ENCODE results near the gene NRXN2. TPM values are rescaled to one million over a fixed set of nuclear protein-coding genes. Genes with fewer than 3 reads are reported as not detected.

Gene NRXN2
- total RNA-seq, 1 donor from 2014 or later: 50.4 TPM

DNA sequence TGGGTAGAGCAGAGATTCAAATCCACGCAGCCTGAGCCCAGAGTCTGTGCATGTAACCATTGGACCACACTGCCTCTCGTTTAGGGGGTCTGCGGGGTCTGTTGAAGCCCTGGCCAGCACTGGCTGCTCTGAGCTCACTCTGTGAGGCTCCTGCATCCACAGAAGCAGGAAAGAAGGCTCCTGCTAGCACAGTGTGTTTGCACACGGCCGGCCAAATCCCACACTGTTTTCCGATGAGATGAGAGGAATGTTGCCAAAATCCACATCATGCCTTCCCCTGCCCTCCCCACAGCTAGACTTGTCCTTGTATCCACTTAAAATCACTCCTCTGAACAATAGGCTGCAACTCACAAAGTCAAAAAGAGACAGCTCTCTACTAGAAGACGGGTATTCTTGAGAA, 142.6 kb downstream of the NRXN2 start:
- Mint-ChIP-seq H3K9me3 (ENCODE audit: unreplicated experiment) (peaks cover 4% of the 10 kb centered on the region), H3K4me3 (ENCODE audit: unreplicated experiment) (no peak overlapping the region), H3K27me3 (ENCODE audit: unreplicated experiment) (peaks cover 7% of the 10 kb centered on the region), H3K4me1 (ENCODE audit: low read depth, unreplicated experiment) (no peaks in the 10 kb centered on the region), H3K36me3 (ENCODE audit: unreplicated experiment) (peaks cover 6% of the 10 kb centered on the region), H3K27ac (ENCODE audit: unreplicated experiment) (no peak overlapping the region)
- no peak for DNase-seq
- TF ChIP-seq, protein P1, sequence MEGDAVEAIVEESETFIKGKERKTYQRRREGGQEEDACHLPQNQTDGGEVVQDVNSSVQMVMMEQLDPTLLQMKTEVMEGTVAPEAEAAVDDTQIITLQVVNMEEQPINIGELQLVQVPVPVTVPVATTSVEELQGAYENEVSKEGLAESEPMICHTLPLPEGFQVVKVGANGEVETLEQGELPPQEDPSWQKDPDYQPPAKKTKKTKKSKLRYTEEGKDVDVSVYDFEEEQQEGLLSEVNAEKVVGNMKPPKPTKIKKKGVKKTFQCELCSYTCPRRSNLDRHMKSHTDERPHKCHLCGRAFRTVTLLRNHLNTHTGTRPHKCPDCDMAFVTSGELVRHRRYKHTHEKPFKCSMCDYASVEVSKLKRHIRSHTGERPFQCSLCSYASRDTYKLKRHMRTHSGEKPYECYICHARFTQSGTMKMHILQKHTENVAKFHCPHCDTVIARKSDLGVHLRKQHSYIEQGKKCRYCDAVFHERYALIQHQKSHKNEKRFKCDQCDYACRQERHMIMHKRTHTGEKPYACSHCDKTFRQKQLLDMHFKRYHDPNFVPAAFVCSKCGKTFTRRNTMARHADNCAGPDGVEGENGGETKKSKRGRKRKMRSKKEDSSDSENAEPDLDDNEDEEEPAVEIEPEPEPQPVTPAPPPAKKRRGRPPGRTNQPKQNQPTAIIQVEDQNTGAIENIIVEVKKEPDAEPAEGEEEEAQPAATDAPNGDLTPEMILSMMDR (IDR thresholded peaks at IDR 0.05; ENCODE audit: partially characterized antibody, unreplicated experiment): no peak

DNA sequence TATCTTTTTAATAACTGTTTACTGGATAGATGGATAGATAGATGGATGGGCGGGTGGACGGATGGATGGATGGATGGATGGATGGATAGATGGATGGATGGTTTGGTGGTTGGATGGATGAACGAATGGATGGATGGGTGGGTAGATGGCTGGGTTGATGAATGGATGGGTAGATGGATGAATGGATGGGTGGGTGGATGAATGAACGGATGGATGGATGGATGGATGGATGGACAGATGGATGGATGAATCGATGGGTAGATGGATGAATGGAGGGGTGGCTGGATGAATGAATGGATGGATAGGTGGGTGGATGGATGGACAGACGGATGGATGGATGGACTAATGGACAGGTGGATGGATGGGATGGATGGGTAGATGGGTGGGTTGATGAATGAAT, 145.8 kb downstream of the NRXN2 start:
- H3K27me3 Mint-ChIP-seq (ENCODE audit: unreplicated experiment): peaks cover 8% of the 10 kb centered on the region
- no peak overlapping the region for H3K27ac Mint-ChIP-seq (ENCODE audit: unreplicated experiment)
- peak overlapping the region; percentile 1 for H3K4me3 Mint-ChIP-seq (ENCODE audit: unreplicated experiment)
- TF ChIP-seq, protein P1 (IDR thresholded peaks at IDR 0.05; ENCODE audit: partially characterized antibody, unreplicated experiment): no peak
- no peak for DNase-seq
- H3K4me1 Mint-ChIP-seq (ENCODE audit: low read depth, unreplicated experiment): peaks cover 4% of the 10 kb centered on the region
- H3K9me3 Mint-ChIP-seq (ENCODE audit: unreplicated experiment): peaks cover 7% of the 10 kb centered on the region
- peaks cover 9% of the 10 kb centered on the region for H3K36me3 Mint-ChIP-seq (ENCODE audit: unreplicated experiment)

DNA sequence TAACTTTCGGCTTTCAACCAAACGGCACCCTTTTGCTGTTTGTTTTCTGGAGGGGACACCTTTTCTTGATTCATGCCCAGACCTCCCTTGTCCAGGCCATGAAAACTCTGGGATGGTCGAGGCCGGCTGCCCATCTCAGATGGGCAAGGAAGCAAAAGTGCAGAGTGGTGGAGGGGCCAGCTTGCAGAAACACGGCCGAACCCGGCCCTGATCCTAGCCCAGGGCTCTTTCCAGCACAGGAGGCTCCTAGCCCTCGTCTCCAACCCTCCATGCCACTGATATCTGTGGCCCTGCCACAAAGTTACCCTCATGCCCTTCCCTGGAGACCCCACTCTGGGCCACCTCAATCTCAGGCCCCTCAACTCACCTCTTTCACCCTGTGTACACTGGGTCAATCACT, 150.9 kb downstream of the NRXN2 start:
- no peak for DNase-seq
- H3K4me1 Mint-ChIP-seq (ENCODE audit: low read depth, unreplicated experiment): peaks cover 9% of the 10 kb centered on the region
- H3K4me3 Mint-ChIP-seq (ENCODE audit: unreplicated experiment): no peak overlapping the region
- TF ChIP-seq, protein P1 (IDR thresholded peaks at IDR 0.05; ENCODE audit: partially characterized antibody, unreplicated experiment): no peak
- peaks cover 5% of the 10 kb centered on the region for H3K27me3 Mint-ChIP-seq (ENCODE audit: unreplicated experiment)
- peak overlapping the region; percentile 31 for H3K27ac Mint-ChIP-seq (ENCODE audit: unreplicated experiment)
- peaks cover 7% of the 10 kb centered on the region for H3K36me3 Mint-ChIP-seq (ENCODE audit: unreplicated experiment)
- H3K9me3 Mint-ChIP-seq (ENCODE audit: unreplicated experiment): peaks cover 3% of the 10 kb centered on the region

DNA sequence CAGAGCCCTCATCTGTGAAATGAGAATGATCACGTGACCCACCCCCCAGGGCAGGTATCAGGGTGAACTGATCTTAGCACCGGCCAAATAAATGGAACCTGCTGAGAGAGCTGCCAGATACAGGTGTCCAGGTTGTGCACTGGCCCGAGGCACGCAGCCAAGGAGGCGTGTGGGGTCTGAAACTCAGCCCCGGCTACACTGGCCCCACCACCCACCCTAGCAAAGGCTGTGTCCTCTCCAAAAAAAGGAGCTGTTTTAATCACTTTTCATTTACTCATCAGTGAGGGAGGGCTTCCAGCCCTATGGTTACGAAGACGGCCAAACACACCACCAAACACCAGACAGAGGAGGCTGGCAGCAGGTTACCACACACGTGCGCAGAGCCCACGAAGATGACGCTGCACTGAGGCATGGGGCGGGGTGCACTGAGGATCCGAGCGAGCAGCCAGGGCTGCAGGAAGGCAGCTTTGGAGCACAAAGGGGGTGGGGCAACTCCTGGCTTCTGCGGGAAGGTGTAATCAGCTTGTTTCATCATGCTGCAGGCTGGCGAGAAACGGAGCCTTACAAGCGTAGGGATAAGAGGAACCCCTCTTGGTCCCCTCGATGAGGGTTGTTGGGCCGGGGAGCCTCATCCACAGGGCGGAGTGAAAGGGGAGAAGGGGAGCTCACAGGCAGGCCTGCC, 151.4 kb downstream of the NRXN2 start:
- peak overlapping the region; percentile 44 for H3K27ac Mint-ChIP-seq (ENCODE audit: unreplicated experiment)
- no peak overlapping the region for H3K4me3 Mint-ChIP-seq (ENCODE audit: unreplicated experiment)
- peaks cover 3% of the 10 kb centered on the region for H3K9me3 Mint-ChIP-seq (ENCODE audit: unreplicated experiment)
- TF ChIP-seq, protein P1 (IDR thresholded peaks at IDR 0.05; ENCODE audit: partially characterized antibody, unreplicated experiment): no peak
- H3K27me3 Mint-ChIP-seq (ENCODE audit: unreplicated experiment): peaks cover 5% of the 10 kb centered on the region
- DNase-seq: no peak
- H3K4me1 Mint-ChIP-seq (ENCODE audit: low read depth, unreplicated experiment): peaks cover 11% of the 10 kb centered on the region
- H3K36me3 Mint-ChIP-seq (ENCODE audit: unreplicated experiment): peaks cover 3% of the 10 kb centered on the region

DNA sequence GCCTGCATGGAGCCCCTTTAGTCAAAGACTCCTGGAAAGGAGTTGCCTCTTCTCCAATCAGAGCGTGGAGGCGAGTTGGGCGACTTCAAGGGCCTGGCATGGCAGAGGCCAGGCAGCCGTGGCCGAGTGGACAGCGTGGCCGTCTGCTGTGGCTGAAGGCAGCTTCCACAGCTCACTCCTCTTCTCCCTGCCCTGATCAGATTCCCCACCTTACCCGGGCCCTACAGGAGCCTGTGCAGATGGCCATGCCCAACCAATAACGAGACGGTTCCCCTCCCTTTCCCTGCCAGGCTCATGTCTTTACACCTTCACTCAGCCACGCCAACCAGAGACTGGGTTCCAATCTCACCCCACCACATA, 152.0 kb downstream of the NRXN2 start:
- no peak for DNase-seq
- Mint-ChIP-seq H3K27ac (ENCODE audit: unreplicated experiment) (no peak overlapping the region), H3K27me3 (ENCODE audit: unreplicated experiment) (peaks cover 5% of the 10 kb centered on the region), H3K4me1 (ENCODE audit: low read depth, unreplicated experiment) (peaks cover 13% of the 10 kb centered on the region), H3K9me3 (ENCODE audit: unreplicated experiment) (peaks cover 3% of the 10 kb centered on the region), H3K4me3 (ENCODE audit: unreplicated experiment) (no peak overlapping the region), H3K36me3 (ENCODE audit: unreplicated experiment) (peaks cover 3% of the 10 kb centered on the region)
- TF ChIP-seq, protein P1 (IDR thresholded peaks at IDR 0.05; ENCODE audit: partially characterized antibody, unreplicated experiment): no peak
